HG03139 (cell line): ENCODE results near the gene KPNB1.

Experiments used
- ATAC-seq: cut with Tn5 transposase; IDR thresholded peaks from one replicate; pipeline ENCODE4 v1.9.1; 2021; ENCODE audit not compliant: unreplicated experiment

KPNB1 gene

DNA sequence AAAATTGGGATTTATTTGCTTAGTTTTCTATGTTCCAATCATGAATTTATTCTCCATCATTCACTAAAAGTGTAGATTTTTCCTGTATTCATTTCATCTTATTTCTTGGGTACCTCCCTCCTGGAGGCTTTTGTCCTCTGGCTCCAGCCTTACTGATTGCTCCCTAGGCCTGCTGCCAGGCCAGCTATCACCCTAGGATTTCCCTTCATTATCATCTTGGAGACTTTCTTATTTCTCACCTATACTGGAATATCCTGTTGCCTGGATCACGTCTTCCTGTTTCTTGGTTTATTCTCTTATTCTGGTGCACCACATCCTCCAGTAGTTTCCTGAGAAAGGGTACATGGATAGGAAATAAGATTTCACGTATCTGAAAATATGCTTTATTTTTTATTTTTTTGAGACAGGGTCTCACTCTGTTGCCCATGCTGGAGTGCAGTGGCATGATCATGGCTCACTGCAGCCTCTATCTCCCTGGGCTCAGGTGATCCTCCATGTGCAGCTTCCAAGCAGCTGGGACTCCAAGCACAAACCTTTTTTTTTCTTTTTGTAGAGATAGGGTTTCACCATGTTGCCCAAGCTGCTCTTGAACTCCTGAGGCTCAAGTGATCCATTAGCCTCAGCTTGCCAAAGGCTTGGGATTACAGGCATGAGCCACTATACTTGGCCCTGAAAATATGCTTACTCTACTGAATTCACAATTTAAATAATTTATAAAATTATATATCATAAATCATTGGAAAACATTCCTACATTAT is 13.3 kb upstream of the KPNB1 start:
- ATAC-seq = no peak

DNA sequence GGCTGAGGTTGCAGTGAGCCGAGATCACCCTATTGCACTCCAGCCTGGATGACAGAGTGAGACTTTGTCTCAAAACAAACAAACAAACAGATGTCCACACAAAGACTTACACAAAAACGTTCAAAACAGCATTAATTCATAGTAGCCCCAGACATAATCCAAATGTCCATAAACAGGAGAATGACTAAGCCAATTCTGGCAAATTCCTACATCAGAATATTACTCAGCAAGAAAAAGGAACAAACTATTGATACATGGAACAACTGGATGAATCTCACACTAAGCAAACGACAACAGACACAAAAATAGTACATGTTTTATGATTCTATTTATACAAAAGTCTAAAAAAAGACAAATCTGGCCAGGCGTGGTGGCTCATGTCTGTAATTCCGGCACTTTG is 10.8 kb upstream of the KPNB1 start:
- ATAC-seq = no peak

DNA sequence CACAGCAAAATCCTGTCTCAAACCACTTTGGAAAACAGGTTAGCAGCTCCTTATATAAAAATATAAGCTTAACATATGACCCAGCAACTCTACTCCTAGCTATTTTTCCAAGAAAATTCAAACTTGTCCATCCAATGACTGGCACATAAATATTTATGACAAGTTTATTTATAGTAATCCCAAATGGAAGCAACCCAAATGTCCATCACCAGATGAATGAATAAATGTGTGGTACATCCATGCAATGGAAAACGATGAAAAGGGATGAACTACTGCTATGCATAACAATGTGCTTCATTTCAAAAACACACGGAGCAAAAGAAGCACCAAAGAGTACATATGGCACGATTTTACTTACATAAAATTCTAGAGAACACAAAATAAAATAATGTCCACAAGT is 9.6 kb upstream of the KPNB1 start:
- ATAC-seq = no peak

DNA sequence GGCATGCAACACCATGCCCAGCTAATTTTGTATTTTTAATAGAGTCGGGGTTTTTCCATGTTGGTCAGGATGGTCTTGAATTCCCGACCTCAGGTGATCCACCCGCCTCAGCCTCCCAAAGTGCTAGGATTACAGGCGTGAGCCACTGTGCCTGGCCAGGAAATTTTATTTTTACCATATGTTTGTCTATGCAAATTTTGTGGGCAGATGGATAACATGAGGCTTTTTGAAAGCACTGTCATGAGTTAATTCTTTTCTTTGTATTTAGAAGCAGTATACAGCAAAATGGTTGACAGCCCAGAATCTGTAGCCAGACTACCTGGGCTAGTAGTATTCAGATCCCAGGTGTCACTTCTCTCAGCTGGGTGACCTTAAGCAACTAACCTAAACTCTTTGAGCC is 8.5 kb upstream of the KPNB1 start:
- no peak for ATAC-seq

DNA sequence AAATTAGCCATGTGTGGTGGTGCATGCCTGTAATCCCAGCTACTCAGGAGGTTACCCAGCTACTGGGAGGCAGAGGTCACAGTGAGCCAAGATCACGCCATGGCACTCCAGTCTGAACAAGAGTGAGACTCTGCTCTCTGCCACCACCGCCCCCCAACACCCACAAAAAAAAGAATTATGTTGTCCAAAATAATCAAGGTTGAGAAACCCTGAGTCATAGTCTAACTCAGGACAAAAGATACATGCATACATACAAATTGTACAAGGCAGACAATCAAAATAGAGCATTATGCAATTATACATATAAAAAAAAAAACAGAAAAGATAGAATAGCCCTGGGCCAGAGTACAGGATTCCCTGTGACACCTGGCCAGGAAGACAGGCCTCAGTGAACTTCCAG is 6.6 kb upstream of the KPNB1 start:
- no peak for ATAC-seq

DNA sequence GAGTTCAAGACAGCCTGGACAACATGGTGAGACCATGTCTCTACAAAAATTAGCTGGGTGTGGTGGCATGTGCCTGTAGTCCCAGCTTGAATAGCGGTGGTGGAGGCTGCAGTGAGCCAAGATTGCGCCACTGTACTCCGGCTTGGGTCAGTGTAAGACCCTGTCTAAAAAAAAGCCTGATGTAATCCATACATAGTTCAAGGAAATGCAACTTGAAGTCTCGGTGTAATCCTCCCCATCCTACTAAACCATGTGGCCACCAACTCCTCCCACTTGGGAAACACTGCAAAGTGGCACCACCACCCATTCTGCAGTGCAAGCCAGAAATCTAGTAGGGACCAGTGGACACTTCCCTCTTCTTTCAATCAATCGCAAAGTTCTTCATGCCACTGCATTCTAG is 5.4 kb upstream of the KPNB1 start:
- ATAC-seq = no peak

DNA sequence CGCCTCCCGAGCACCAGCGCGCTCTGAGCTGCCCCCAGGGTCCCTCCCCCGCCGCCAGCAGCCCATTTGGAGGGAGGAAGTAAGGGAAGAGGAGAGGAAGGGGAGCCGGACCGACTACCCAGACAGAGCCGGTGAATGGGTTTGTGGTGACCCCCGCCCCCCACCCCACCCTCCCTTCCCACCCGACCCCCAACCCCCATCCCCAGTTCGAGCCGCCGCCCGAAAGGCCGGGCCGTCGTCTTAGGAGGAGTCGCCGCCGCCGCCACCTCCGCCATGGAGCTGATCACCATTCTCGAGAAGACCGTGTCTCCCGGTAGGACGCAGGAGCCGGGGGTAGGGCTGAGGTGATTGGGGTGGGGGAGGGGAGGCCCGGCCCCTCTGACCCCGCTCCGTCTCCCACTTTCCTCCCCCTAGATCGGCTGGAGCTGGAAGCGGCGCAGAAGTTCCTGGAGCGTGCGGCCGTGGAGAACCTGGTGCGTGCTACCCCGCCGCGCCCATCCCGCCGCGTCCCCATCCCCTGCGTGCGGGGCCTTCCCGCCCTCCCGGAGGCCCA is 329 bp downstream of the KPNB1 start:
- ATAC-seq = no peak

DNA sequence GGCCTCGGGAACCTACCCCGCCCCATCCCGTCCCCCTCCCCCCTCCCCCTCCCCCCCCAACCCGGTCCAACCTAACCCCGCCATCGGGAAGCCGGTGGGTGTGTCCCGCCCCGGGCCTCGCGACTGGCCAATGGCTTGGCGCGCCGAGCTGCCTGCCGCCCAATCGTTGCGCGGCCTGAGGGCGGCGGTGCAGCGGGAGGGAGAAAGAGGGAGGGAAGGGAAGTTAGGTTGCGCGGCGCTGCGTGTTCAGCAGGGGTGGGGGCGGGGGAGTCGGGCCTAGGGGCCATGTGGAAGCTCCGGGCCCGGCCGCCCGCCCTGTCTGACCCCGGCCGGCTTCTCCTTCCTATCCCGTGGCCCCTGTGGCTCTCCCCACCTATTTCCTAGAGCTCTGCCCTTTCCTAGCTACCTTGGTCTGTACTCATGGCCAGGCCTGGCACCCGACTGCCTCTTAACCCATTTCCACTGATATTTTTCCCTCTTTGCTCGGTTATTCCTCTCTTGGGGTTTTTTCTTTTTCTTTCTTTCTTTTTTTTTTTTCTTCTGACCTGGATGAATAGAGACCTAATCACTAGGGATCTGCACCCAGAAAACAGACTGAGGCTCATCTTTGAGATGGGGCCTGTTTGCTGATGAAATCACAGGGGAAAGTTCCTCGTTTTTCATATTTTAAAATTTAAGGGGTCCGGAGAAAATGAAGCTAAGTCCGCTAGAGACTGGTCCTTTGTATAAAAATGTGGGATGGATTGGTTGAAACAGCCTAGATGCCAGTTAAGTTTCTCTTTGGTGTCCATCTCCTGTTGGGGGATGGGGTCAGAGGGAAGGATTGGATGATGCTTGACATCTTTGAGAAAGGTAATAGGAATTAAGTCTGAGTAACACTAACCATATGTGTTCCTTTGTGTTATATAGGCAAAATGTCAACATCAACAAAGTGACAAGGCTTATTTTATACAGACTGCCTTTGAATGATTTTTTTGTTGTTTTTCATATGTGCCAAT is 1.1 kb downstream of the KPNB1 start:
- ATAC-seq = peak; percentile 41

DNA sequence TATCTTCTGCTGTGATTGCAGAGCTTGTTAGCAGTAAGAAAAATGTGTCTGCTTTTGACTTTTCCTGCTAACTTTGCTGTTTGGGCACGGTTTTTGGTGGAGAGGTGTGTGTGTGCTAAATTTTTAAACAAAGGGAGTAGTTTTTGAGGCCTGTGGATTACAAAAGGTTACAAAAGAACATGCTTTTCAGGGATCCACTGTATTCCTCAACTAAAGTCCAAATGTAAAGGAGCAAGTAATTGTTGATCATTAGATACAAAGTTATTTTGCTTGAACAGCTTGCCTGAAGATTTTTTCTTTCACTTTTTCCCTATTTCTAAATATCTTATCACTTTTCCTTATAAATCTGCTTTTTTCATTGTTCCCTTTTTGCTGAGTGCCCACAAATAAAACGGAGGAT is 2.0 kb downstream of the KPNB1 start:
- no peak for ATAC-seq

DNA sequence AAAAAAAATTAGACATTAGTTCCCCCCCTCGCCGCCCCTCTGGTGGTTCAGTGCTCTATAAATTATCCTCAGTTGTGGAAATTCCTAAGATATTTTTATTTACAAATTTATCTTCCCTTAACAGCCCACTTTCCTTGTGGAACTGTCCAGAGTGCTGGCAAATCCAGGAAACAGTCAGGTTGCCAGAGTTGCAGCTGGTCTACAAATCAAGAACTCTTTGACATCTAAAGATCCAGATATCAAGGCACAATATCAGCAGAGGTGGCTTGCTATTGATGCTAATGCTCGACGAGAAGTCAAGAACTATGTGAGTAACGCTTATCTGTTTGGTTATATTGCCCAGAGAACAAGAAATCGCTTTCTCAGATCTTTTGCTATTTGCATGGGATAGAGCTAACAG is 2.9 kb downstream of the KPNB1 start:
- ATAC-seq = no peak

DNA sequence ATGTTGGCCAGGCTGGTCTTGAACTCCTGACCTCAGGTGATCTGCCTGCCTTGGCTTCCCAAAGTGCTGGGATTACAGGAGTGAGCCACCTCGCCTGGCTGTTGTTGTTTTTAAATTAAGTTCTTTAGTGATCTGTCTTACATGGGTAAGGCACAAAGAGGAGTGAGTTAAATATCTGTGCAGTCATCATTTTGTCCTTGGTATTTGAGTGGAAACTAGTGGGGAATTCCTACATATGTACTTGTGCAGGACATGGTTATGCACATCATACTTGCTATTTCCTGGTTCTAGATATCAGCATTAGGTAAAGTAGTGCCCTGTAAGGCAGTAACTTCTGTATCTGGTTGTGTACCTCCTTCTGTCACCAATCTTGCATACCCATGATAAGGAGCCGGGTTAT is 3.7 kb downstream of the KPNB1 start:
- ATAC-seq = no peak

DNA sequence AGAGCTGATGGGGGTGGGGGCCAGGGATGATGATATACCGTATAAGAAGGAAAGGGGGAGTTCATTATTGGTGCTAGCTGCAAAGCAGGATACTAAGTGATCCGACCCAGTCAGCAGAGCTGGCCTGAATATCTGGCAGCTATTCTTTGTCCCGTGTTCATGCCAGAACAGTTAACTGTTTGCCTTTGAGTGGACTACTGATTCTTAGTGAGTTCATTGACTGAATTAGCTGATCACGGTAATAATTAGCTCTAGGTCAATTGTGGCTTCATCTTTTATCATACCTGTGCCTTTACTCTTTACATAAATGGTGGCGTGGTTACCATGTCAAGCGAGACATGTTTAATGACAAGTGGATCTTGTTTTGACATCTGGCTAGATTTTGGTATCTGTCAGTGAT is 5.3 kb downstream of the KPNB1 start:
- no peak for ATAC-seq

DNA sequence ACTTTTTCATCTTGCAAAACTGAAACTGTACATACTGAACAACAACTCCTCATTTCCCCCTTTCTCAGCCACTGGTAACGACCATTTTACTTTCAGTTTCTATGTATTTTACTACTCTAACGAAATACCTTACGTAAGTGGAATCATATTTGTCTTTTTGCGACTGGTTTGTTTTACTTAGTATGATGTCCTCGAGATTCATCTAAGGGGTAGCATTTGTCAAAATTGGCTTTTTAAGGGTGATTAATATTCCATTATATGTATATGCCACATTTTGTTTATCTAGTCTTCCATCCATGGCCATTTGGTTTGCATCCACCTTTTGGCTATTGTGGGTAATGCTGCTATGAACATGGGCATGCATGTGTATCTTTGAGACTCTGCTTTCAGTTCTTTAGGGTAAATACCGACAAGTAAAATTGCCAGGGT is 10.4 kb downstream of the KPNB1 start:
- ATAC-seq = peak; percentile 49

DNA sequence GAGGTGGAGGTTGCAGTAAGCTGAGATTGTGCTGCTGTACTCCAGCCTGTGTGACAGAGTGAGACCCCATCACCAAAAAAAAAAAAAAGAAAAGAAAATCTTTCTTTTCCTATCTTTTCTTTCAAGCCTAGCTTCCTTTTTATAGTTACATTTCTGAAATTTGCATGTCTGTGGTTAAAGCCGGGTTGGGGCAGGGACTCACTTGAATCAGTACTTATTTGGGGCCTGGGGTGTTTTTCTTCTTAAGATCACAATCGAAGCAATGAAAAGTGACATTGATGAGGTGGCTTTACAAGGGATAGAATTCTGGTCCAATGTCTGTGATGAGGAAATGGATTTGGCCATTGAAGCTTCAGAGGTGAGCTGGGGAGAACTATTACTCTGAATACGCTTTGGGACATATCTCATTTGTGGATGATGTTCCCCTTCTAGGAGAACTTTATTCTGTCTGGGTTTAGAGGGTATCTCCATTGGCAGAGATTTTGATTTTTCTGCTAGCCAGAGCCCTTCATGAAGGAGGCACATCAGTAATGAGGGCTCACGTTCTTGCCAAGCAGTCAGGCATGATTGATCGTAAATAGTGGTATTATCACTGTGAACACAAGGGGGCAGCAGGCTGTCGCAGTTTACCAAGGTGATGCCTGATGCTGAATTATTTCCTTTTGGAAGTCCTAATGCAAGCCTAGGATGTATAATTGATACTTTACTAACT is 14.3 kb downstream of the KPNB1 start:
- no peak for ATAC-seq

DNA sequence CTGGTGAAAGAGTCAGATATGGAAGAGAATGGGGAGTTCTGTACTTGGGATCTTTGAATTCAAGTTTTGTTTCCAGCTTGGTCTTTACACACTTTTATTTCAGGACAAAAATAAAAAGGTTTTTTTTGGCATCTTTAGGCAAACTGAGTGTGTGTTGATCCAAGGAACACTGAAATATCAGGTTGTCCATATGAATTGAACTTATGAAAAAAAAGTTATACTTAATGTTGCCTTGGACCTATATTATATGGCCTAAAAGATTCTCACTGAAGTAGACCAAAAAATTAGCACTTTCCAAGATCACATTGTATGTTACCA is 14.9 kb downstream of the KPNB1 start:
- ATAC-seq = no peak

DNA sequence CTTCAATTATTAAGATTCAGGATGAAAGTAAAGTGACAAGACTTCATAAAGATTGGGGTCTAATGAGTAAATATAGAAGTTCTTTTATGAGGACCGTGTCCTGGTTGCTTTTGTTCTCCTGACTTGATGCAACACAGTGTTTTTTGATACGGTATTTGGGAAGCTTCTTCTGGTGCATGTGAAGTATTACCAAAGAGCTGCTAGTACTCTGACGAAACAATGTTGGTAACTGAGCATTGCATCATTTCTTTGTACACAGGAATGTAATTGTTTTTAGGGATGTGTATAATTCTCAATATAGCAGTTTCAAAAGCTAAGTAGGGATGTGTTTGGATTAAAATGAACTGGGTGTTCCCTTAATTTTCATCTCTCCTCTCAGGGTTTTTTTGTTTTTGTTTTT is 15.9 kb downstream of the KPNB1 start:
- no peak for ATAC-seq

DNA sequence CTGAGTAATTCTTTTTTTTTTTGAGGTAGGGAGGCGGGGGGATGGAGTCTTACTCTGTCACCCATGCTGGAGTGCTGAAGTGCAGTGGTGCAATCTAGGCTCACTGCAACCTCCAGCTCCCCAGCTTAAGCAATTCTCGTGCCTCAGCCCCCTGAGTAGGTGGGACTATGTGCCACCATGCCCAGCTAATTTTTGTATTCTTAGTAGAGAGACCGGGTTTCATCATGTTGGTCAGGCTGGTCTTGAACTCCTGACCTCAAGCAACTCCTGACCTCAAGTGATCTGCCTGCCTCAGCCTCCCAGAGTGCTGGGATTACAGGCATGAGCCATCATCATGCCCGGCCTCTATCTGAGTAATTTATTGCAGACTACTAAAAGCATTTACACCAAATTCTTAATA is 19.4 kb downstream of the KPNB1 start:
- ATAC-seq = no peak

DNA sequence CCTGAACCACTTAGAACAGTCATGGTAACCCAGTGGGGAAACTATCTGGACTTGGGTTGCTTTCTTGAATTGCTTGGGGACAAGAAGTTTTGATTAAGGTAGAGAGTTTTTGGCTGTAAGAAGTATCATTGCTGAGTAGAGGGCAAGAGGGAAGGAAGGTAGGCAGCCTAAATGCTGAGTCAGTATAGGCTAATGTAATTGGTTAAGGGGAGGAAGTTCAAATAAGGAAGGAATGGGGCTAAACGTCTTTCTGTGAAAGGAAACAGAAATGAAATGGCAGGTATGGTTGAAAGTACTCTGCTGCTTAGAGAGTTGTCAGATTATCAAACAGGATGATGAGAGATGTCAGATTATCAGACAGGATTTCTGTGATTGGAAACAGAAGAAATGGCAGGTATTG is 20.3 kb downstream of the KPNB1 start:
- no peak for ATAC-seq

DNA sequence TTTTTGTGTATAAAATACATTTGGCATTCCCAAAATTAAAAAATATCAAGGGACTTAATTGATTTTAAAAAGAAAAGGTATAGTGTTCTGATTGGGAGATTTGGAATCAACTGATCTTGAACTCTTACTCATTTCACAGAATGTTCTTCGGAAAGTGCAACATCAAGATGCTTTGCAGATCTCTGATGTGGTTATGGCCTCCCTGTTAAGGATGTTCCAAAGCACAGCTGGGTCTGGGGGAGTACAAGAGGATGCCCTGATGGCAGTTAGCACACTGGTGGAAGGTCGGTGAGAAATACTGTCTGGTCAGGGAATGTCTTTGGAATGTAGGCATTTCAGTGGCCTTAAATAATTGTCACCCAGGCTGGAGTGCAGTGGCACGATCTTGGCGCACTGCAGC is 24.8 kb downstream of the KPNB1 start:
- ATAC-seq = no peak

DNA sequence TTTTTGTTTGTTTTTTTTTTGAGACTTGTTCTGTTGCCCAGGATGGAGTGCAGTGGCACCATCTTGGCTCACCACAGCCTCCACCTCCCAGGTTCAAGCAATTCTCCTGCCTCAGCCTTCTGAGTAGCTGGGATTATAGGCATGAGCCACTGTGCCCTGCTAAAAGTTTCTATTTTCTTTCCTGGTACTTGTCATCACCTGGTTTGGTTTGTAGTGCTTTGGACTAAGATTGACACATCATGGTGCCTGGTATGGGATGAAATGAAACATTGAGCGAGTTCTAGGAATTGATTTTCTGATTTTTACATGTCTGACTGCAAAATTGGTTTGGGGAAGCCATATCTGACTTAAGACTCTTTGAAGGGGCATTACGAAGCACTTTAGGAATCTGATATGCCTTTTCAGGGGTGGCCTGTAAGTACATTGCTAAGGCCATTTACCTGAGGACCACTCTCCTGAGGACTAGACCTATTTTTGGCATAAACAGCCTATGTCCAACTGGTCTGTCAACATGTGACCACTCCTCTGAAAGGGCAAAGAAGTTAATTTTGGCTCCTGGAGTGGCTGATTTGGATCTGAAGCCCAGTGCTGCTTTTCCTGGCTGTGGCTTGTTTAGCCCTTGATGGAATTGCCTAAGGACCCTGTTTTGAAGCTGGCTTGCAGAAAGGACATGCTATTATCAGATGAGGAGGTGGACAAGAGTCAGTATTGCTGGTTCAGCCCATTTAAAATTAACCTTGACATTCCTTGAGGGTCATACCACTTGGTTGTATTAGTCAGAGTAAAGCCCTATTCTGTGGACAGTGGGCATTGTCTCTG is 25.9 kb downstream of the KPNB1 start:
- no peak for ATAC-seq

DNA sequence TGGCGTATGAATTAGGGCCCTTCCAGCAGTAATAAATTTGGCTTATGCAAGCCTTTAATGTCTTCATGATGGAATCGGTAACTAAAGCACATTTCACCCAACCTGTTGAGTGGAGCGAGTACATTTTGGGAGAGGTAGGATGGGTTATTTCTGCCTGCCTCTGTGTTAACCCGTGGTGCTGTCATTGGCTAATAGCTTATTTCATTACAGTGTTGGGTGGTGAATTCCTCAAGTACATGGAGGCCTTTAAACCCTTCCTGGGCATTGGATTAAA is 26.4 kb downstream of the KPNB1 start:
- no peak for ATAC-seq
